ENCODE data around the gene GTF2F1. TPM values are rescaled to one million over a fixed set of nuclear protein-coding genes. Genes with fewer than 3 reads are reported as not detected.
"Not testable (repeated sequence)": the region's sequence is repeated elsewhere in the genome, so short reads cannot be mapped to it uniquely, and the experiment has no call there.

Gene GTF2F1, protein sequence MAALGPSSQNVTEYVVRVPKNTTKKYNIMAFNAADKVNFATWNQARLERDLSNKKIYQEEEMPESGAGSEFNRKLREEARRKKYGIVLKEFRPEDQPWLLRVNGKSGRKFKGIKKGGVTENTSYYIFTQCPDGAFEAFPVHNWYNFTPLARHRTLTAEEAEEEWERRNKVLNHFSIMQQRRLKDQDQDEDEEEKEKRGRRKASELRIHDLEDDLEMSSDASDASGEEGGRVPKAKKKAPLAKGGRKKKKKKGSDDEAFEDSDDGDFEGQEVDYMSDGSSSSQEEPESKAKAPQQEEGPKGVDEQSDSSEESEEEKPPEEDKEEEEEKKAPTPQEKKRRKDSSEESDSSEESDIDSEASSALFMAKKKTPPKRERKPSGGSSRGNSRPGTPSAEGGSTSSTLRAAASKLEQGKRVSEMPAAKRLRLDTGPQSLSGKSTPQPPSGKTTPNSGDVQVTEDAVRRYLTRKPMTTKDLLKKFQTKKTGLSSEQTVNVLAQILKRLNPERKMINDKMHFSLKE
- 76.6 and 93.8 TPM in 2 replicates for total RNA-seq (2014; rRNA removed; shearing (Covaris generic))

- peak; percentile 95 for DNase-seq (ENCODE audit: low spot score)
Measured at GRCh38 chr19:6393074-6393982, at the start of gene GTF2F1. Gene GTF2F1 (minus strand): TSS chr19:6393164. CDS start chr19:6392995, 169 bp downstream.

DNA sequence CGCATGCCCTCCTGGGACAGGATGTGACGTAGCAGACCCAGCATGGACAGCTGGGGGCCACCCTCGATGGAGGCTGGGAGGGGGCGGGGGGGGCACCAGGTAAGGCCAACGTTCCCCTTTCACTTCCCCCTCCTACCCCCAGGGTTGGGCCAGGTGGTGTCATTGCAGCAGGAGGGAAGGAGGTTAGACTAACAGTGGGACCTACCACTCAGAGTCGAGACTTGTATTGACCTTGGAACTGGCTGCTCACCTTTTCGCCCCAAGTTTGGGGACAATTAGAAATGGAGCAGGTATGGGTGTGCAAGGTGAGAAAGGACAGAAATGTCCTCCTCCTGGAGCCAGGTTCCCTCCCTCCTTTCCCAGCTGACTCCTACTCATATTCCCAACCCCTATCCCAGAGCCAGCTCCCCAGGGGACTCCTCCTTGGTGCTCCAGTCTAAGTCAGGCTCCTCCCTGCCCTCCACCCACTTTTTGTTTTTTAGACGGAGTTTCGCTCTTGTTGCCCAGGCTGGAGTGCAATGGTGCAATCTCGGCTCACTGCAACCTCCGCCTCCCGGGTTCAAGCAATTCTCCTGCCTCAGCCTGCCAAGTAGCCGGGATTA lies 49.2 kb upstream of the GTF2F1 start:
- DNase-seq (ENCODE audit: low spot score), result no peak

DNA sequence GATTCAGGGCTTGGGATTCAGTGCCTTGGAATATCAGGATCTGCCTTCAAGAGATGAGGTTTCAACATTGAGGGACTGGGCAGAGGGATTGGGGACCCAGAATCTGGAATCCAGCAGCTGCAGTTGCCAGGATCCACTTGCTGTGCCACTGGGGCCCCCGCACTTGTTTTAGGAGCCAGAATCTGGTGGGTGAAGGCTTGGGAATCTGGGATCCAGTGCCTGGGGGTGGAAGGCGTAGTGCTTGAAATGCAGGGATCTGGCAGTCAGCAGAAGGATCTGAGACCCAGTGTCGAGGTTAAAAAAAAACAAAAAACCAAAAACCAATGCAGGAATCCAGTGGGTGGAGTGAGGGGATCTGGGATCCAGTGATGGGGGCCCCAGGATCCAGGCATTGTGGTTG lies 47.9 kb upstream of the GTF2F1 start:
- no peak for DNase-seq (ENCODE audit: low spot score)

DNA sequence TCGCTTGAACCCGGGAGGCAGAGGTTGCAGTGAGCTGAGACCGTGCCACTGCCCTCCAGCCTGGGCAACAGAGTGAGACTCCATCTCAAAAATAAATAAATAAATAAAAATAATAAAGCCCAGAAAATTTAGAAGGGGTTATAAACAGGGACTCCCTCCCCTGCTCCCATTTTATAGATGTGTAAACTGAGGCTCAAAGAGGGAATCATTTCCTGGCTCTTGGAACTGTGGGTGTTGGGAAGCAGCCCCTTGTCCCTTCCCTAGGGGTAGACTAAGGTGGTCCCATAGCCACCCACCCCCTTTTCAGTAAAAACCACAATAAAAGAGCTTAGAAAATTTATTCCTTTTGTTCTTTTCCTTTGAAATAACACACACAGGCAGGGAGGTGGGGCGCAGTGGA lies 46.8 kb upstream of the GTF2F1 start:
- no peak for DNase-seq (ENCODE audit: low spot score)

DNA sequence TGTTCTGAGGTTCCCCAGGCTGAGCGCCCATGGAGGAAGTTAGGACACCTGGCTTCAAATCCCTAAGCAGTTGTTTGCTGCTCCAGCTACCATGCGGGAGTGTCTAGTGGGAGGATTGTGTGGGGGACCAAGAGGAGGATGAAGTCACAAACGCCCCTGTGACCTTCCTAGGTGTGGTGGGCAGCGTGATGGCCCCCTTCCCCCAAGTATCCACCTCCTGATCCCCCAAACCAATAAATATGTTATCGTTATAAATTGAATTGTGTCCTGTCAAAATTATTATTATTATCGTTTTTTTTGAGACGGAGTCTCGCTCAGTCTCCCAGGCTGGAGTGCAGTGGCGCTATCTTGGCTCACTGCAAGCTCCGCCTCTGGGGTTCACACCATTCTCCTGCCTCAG lies 40.7 kb upstream of the GTF2F1 start, which contains the start of gene SLC25A41:
Gene SLC25A41 (minus strand): TSS at position 101 of the 400 bp plus-strand sequence. CDS start 70 bp downstream, at position 31.
- DNase-seq (ENCODE audit: low spot score), result no peak

DNA sequence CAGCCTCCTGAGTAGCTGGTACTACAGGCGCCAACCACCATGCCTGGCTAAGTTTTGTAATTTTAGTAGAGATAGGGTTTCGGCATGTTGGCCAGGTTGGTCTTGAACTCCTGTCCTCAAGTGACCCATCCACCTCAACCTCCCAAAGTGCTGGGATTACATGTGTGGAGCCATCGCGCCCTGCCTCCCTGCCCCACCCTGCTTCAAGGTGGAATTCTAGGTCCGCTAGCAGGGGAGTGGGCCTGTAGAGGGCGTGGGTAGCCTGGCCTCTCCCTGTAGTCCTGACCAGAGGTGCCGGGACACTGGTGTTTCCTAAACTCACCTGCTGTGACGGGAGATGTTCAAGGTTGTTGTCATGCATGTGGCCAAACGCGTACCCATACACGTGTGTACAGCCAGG lies 40.2 kb upstream of the GTF2F1 start:
- DNase-seq (ENCODE audit: low spot score), result no peak

GRCh38 chr19:6431891-6432290 lies 38.9 kb upstream of the GTF2F1 start:
- no peak for DNase-seq (ENCODE audit: low spot score)

DNA sequence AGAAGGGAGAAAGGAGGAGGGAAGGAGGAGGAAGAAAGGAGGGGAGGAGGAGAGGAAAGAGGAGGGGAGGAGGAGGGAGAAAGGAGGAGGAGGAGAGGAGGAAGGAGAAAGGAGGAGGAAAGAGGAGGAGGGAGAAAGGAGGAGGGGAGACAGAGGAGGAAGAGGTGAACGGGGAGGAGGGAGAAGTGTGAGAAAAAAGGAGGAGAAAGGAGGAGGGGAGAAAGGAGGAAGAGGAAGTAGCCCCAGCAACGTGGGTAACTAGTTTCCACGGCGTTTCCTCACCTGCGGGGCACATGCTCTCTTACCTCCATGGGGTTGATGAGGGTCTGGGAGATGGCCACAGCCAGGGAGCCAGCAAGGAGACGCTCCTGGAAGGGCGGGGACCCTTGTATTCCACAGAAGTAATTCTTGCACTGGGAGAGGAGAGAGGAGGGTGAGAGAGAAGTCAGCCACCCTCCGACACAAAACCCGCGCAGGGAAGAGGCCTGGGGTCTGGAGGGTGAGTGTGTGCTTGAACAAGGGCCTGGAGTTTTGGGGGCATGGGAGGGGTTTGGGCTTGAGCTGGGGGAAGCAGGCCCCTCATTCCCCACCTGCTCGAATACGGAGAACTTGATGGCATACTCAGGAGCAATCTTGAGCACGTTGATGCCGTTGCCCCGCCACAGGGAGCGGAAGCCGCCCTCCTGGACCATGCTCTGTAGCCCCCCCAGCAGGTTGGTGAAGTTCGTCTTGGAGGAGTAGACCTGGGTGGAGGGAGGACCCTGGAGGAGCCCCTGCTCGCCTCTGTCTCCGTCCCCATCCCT lies 36.7 kb upstream of the GTF2F1 start:
- DNase-seq (ENCODE audit: low spot score), result no peak

DNA sequence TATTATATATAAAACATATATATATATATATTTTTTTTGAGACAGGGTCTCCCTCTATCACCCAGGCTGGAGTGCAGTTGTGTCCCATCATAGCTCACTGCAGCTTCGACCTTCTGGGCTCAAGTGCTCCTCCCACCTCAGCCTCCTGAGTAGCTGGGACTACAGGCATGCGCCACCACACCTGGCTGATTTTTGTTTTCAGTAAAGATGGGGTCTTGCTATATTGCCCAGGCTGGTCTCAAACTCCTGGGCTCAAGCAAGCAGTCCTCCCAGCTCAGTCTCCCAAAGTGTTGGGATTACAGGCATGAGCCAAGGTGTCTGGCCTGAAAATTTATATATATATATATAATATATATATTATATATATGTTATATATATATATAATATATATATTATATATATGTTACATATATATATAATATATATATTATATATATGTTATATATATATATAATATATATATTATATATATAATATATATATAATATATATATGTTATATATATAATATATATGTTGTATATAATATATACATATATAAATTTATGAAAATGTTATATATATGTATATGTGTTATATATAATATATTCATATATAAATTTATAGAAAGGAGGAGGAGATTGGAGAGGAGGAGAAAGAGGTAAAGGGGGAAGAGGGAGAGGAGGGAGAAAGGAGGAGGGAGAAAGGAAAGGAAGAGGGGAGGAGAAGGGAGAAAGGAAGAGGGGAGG lies 35.9 kb upstream of the GTF2F1 start:
- DNase-seq (ENCODE audit: low spot score), result not testable (repeated sequence)

- no peak for DNase-seq (ENCODE audit: low spot score)
Measured at GRCh38 chr19:6427131-6427530, 34.2 kb upstream of the GTF2F1 start.

DNA sequence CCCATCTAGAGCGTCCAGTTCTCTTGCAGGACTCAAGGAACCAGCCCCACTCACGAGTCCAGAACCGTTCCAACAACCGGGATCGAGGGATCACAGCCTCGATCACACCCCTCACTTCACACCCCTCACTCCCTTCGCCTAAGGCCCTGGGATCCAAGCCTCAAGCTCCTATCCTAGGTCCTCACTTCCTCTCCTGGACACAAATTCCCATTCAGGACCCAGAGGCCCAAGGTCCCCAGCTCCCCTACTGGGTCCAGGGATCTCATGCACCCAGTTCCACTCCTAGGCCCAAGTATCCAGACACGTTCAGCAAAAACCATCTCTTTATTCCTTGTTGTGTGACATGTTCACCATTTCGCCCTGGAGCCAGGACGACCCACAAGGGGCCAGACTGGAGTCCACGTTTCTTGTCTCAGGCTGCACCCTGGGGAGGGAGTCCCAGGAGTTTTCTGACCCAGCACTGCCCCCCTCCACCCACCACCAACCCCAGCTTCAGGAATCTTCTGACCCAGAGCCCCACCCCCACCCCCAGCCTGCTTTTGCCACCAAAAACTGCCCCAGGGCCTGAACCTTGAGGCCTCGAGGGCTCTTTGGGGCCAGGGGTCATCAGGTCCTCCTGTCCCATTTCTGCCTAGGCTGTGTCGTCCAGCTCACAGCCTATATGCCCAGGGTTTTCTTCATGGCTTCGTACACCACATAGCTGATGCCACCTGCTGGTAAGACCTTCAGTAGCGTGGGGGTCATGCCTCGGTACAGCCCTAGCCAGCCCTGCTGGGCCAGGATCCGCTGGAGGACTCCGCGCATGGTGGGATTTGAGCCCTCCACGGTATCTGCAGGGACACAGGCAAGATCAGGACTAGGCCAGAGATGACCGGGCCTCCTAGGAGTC lies 33.0 kb upstream of the GTF2F1 start:
- DNase-seq (ENCODE audit: low spot score), result no peak

DNA sequence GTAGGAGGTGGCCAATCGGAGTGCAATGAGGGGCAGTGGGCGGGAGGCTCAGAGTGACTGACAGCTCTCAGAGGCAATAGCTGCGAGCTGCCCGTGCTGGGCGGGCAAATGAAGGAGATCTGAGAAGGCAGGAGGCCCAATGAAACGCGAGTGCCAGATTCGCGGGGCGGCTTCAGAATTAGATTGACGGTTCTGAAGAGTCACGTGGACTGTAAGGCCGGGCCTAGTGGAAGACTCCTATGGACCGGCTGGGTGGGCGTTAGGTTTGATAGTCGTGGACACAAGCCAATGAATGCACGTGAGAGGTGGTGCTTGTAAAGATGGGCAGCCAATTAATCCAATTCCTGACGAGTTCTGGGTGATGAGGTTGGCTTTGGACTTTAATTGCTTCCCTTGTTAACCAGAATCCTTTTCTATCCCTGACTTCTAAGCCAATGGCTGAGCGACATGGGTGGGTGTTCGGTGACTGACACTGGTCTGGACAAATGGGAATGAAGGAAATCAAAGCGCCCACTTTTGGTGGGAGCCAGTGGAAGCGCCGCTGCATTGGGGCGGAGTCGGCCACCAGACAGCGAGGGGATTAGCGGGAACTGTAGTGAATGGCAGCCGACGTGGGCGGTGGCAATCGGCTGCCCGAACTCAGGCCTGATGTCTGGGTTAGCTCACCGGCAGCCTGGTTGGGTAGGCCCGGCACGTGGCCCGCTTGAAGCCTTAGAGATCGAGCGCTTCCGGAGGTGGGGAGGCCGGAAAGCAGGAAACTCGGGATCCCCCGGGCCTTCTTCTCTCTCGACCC lies 32.2 kb upstream of the GTF2F1 start:
- DNase-seq (ENCODE audit: low spot score), result peak; percentile 100

- no peak for DNase-seq (ENCODE audit: low spot score)
Measured at GRCh38 chr19:6424195-6424938, 31.4 kb upstream of the GTF2F1 start, which contains the start of gene KHSRP. Gene KHSRP (minus strand): TSS chr19:6424811. CDS start chr19:6424701, 110 bp downstream.

- DNase-seq (ENCODE audit: low spot score), result peak; percentile 38
Measured at GRCh38 chr19:6423499-6424194, 30.7 kb upstream of the GTF2F1 start.

DNA sequence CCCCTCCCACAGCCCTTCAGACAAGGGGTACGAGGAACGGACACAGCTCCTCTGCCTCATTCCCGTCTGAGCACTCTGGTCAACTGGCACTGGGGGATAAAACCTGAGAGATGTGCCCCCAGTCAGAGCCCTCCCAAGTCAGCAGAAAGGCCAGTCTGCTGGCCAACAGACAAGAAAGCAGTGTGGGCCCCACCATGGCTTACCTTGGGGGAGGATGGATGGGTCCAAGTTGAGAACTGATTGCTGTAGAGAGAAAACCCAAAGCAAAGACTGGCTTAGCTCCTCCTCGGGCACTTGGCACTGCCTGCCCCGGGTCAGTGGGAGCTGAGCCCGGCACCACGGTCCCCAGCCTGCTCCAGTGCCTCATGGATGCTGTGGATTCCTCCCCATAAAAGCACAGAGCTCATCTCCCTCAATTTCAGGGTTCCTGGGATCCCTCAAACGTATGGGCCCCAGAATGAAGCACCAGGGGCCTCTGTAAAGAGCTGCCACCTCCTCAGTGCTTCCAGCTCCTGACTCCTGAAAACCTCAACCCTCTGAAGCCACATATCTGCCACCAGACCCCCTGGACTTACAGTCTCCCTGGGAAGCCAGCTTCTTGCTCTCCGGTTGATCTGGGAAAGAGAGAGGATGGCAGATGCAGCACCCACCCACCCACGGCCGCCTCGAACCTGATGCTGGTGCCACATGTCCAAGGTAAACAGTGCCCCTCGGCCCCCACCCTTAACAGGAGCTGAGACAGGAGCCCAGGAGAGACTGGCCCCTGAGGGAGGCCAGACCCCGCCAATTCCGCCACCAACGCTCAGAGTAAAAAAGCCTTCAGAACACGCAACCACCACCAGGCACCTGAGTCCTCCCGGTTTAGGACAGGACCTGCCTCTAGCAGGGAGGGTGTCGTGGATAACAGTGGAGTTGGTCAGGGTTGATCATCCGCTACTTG lies 28.4 kb upstream of the GTF2F1 start:
- DNase-seq (ENCODE audit: low spot score), result no peak

DNA sequence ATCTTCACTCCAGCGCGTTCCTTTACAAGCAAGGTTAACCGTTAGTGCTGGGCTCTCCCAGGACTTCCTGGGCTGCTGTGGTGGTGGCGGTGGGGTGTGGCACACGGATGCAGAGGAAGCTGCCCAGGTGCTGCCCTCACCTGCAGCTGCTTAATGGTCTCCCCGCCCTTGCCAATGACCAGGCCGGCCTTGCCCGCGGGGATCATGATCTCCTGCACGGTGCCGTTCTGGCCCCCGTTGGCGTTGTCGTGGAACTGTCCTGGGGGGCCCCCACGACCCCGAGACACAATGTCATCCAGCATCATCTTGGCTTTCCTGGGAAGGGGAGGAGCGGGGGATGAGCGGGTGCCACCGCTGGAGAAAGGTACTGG lies 25.6 kb upstream of the GTF2F1 start:
- DNase-seq (ENCODE audit: low spot score), result no peak

Measured in A172 (cell line).